Neural progenitor cell (in vitro differentiated cells): ENCODE data around the gene CSNK1G1. TPM values are rescaled to one million over a fixed set of nuclear protein-coding genes. Genes with fewer than 3 reads are reported as not detected.

Experiments used
- DNase-seq: peaks from one replicate; pipeline ENCODE4 v3.0.0-alpha.2; 2016; ENCODE audit warnings: low spot score
- H2AFZ ChIP-seq: fragments of 200-600 bp; sonication (generic); replicated peaks from 2 replicates; pipeline ENCODE4 v1.6.1; 2016; ENCODE audit warnings: antibody characterized with exemption
- H3F3A ChIP-seq: fragments of 200-600 bp; sonication (generic); 2 replicates; pipeline ENCODE4 v1.6.1; 2016; ENCODE audit warnings: antibody characterized with exemption, low read depth
- H3K27ac ChIP-seq: fragments of 200-600 bp; sonication (generic); 2 replicates; pipeline ENCODE4 v1.5.1; 2016; ENCODE audit warnings: mild to moderate bottlenecking
- H3K27me3 ChIP-seq: fragments of 200-600 bp; sonication (generic); 2 replicates; pipeline ENCODE4 v1.6.1; 2016; ENCODE audit warnings: mild to moderate bottlenecking, moderate library complexity
- H3K36me3 ChIP-seq: fragments of 200-600 bp; sonication (generic); 2 replicates; pipeline ENCODE4 v1.5.1; 2016
- H3K4me1 ChIP-seq: fragments of 200-600 bp; sonication (generic); 2 replicates; pipeline ENCODE4 v1.6.1; 2016; ENCODE audit warnings: mixed run types
- H3K4me2 ChIP-seq: fragments of 200-600 bp; sonication (generic); 2 replicates; pipeline ENCODE4 v1.6.1; 2016
- H3K4me3 ChIP-seq: fragments of 200-600 bp; sonication (generic); 2 replicates; pipeline ENCODE4 v1.5.1; 2016
- H3K79me2 ChIP-seq: fragments of 200-600 bp; sonication (generic); 2 replicates; pipeline ENCODE4 v1.6.1; 2016; ENCODE audit warnings: low read depth
- H3K9ac ChIP-seq: fragments of 200-600 bp; sonication (generic); 2 replicates; pipeline ENCODE4 v1.6.1; 2016
- H3K9me3 ChIP-seq: fragments of 200-600 bp; sonication (generic); 2 replicates; pipeline ENCODE4 v1.5.1; 2016; ENCODE audit warnings: low read depth
- H4K20me1 ChIP-seq: fragments of 200-600 bp; sonication (generic); 2 replicates; pipeline ENCODE4 v1.6.1; 2016; ENCODE audit warnings: low read depth
- H3K27ac Mint-ChIP-seq: 3 replicates; pipeline ENCODE4 v1.8.0; 2021; ENCODE audit warnings: mixed read lengths
- H3K27me3 Mint-ChIP-seq: 2 replicates; pipeline ENCODE4 v1.8.0; 2022; ENCODE audit warnings: low read depth, mild to moderate bottlenecking, inconsistent platforms, moderate library complexity, mixed read lengths; ENCODE audit not compliant: insufficient read depth
- H3K36me3 Mint-ChIP-seq: 3 replicates; pipeline ENCODE4 v1.8.0; 2021; ENCODE audit warnings: mixed read lengths
- H3K4me1 Mint-ChIP-seq: 3 replicates; pipeline ENCODE4 v1.8.0; 2021; ENCODE audit warnings: mixed read lengths
- H3K4me3 Mint-ChIP-seq: 3 replicates; pipeline ENCODE4 v1.8.0; 2021; ENCODE audit warnings: mild to moderate bottlenecking, moderate library complexity, mixed read lengths
- H3K9me3 Mint-ChIP-seq: 3 replicates; pipeline ENCODE4 v1.8.0; 2020; ENCODE audit warnings: mixed read lengths
- CTCF ChIP-seq: fragments of 200-600 bp; sonication (generic); IDR thresholded peaks from 2 replicates; pipeline ENCODE4 v1.5.1; 2017; ENCODE audit warnings: antibody characterized with exemption, mild to moderate bottlenecking
- EZH2 ChIP-seq: fragments of 200-600 bp; sonication (generic); IDR thresholded peaks from 2 replicates; pipeline ENCODE4 v1.6.1; 2017; ENCODE audit warnings: antibody characterized with exemption, mild to moderate bottlenecking, moderate library complexity
- EZH2phosphoT487 ChIP-seq: fragments of 200-600 bp; sonication (generic); IDR thresholded peaks from 2 replicates; pipeline ENCODE4 v1.6.1; 2017; ENCODE audit warnings: antibody characterized with exemption
- total RNA-seq: library from RNA; depleted of rRNA; stranded (reverse); fragments of >200 nt; gene quantifications from 2 replicates; pipeline ENCODE4 v1.2.3, GENCODE V29; 2015; ENCODE audit warnings: low replicate concordance

The CSNK1G1 gene
- total RNA-seq, 1 donor from 2014 or later: 23.0 TPM

- no peak overlapping the region for H3K4me2 ChIP-seq
- no peaks in the 10 kb centered on the region for H4K20me1 ChIP-seq
- Mint-ChIP-seq H3K36me3 (peaks cover 16% of the 10 kb centered on the region), H3K27ac (no peak overlapping the region), H3K27me3 (peaks cover 9% of the 10 kb centered on the region), H3K9me3 (no peaks in the 10 kb centered on the region), H3K4me1 (no peaks in the 10 kb centered on the region), H3K4me3 (no peak overlapping the region)
- no peak overlapping the region for H2AFZ ChIP-seq
- no peak overlapping the region for H3K4me3 ChIP-seq
- H3K36me3 ChIP-seq: no peaks in the 10 kb centered on the region
- no peaks in the 10 kb centered on the region for H3K79me2 ChIP-seq
- no peaks in the 10 kb centered on the region for H3K9me3 ChIP-seq
- no peaks in the 10 kb centered on the region for H3K27me3 ChIP-seq
- TF ChIP-seq CTCF (no peak), EZH2 (no peak), EZH2phosphoT487 (no peak)
- no peak overlapping the region for H3K9ac ChIP-seq
- H3F3A ChIP-seq: peaks cover 11% of the 10 kb centered on the region
- H3K27ac ChIP-seq: no peak overlapping the region
- peaks cover 7% of the 10 kb centered on the region for H3K4me1 ChIP-seq
- no peak for DNase-seq
These were observed 212.7 kb downstream of the CSNK1G1 start for GRCh38 chr15:64143276-64143675.

- H3K4me3 Mint-ChIP-seq: peak overlapping the region; percentile 39
- peaks cover 17% of the 10 kb centered on the region for H3K36me3 Mint-ChIP-seq
- Histone ChIP-seq H3K27me3 (no peaks in the 10 kb centered on the region), H4K20me1 (no peaks in the 10 kb centered on the region), H3K9ac (no peak overlapping the region), H3K4me1 (peaks cover 3% of the 10 kb centered on the region), H2AFZ (no peak overlapping the region), H3K9me3 (no peaks in the 10 kb centered on the region), H3K4me2 (no peak overlapping the region), H3K27ac (no peak overlapping the region), H3K79me2 (no peaks in the 10 kb centered on the region), H3K36me3 (no peaks in the 10 kb centered on the region), H3K4me3 (no peak overlapping the region), H3F3A (peaks cover 6% of the 10 kb centered on the region)
- peaks cover 9% of the 10 kb centered on the region for H3K27me3 Mint-ChIP-seq
- no peak overlapping the region for H3K27ac Mint-ChIP-seq
- no peaks in the 10 kb centered on the region for H3K9me3 Mint-ChIP-seq
- no peak for DNase-seq
- TF ChIP-seq EZH2phosphoT487 (no peak), EZH2 (no peak), CTCF (no peak)
- no peaks in the 10 kb centered on the region for H3K4me1 Mint-ChIP-seq
These were observed 214.0 kb downstream of the CSNK1G1 start for GRCh38 chr15:64141798-64142512.

GRCh38 chr15:64138331-64138941 is 217.5 kb downstream of the CSNK1G1 start:
- Mint-ChIP-seq H3K4me1 (no peaks in the 10 kb centered on the region), H3K27me3 (peaks cover 5% of the 10 kb centered on the region), H3K9me3 (no peaks in the 10 kb centered on the region), H3K36me3 (peaks cover 25% of the 10 kb centered on the region), H3K27ac (no peak overlapping the region), H3K4me3 (no peak overlapping the region)
- H3K4me2 ChIP-seq: no peak overlapping the region
- no peaks in the 10 kb centered on the region for H3F3A ChIP-seq
- H3K36me3 ChIP-seq: no peaks in the 10 kb centered on the region
- H3K27ac ChIP-seq: no peak overlapping the region
- no peak overlapping the region for H2AFZ ChIP-seq
- H3K9me3 ChIP-seq: no peaks in the 10 kb centered on the region
- H4K20me1 ChIP-seq: no peaks in the 10 kb centered on the region
- H3K27me3 ChIP-seq: no peaks in the 10 kb centered on the region
- H3K79me2 ChIP-seq: no peaks in the 10 kb centered on the region
- TF ChIP-seq EZH2 (no peak), CTCF (no peak), EZH2phosphoT487 (no peak)
- H3K4me3 ChIP-seq: no peak overlapping the region
- H3K9ac ChIP-seq: no peak overlapping the region
- no peak for DNase-seq
- H3K4me1 ChIP-seq: no peaks in the 10 kb centered on the region
